Measurements from ENCODE around the gene EHD1.

GRCh38 chr11:64883575-64883974, 5.2 kb upstream of the EHD1 start:
- TF ChIP-seq CTCF (IDR thresholded peaks at IDR 0.05) = no peak
- TF ChIP-seq POLR2A (IDR thresholded peaks at IDR 0.05) = no peak

Measured in body of pancreas (tissue), 4 donors.